CD4-positive, alpha-beta T cell treated with Interleukin-4 for 1 hour (primary cell): ENCODE results near the gene GJD4.
A peak's percentile ranks its signal among the peaks of the same experiment; 100 is the strongest.

Source experiments
- DNase-seq, 2 donors: peaks; one replicate each; pipeline ENCODE4 v3.0.0-alpha.2; 2020 to 2022

The GJD4 gene, protein sequence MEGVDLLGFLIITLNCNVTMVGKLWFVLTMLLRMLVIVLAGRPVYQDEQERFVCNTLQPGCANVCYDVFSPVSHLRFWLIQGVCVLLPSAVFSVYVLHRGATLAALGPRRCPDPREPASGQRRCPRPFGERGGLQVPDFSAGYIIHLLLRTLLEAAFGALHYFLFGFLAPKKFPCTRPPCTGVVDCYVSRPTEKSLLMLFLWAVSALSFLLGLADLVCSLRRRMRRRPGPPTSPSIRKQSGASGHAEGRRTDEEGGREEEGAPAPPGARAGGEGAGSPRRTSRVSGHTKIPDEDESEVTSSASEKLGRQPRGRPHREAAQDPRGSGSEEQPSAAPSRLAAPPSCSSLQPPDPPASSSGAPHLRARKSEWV

GRCh38 chr10:35605191-35605590, at the start of gene GJD4:
Gene GJD4 (plus strand): TSS chr10:35605341. CDS start chr10:35605568, 227 bp downstream.
- no peak for DNase-seq

DNA sequence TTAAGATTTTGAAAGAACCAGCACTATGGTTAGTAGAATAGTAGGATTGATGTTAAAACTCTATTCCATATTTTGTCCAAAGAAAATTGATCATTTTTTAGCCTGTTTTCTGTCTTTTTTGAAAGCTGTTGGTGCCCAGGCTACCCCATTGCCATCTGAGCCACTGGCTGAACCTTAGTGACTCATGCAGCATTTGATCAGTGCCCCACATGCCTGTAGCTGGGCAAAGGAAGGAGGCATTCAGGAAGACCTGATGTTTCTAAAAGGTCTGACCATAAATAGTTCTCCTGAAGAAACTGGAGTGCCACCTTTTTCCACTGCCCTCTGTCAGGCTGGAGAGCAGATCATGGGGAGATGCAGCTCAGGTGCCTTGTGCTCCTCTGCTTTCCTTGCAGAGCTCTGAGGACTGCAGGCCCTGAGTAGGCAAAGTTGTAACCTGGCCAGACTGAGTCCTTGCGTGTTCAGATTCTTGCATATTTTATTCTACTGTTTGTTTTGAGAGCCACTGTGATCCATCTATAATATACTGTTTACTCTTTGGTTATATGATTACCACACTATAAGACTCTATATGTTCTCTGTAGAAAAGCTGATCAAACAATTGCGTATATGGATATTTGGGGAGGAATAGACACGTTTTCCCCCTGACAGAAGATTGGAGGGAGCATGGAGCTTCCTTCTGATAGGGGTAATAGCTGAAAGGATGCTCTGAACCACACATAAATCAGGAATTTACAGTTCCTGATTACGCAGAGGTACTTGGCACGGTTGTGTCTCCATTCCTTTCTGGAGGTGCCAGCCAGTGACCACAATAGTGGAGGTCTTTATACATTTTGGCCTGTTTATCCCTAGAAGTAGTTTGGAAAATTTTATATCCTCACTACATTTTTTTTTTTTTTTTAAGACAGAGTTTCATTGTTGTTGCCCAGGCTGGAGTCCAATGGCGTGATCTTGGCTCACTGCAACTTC, 48.9 kb upstream of the GJD4 start:
- DNase-seq, result no peak

GRCh38 chr10:35558276-35558675, 46.9 kb upstream of the GJD4 start:
- DNase-seq, result no peak

GRCh38 chr10:35559416-35559815, 45.7 kb upstream of the GJD4 start:
- no peak for DNase-seq

- DNase-seq, result no peak
Measured at GRCh38 chr10:35561715-35562114, 43.4 kb upstream of the GJD4 start.

DNA sequence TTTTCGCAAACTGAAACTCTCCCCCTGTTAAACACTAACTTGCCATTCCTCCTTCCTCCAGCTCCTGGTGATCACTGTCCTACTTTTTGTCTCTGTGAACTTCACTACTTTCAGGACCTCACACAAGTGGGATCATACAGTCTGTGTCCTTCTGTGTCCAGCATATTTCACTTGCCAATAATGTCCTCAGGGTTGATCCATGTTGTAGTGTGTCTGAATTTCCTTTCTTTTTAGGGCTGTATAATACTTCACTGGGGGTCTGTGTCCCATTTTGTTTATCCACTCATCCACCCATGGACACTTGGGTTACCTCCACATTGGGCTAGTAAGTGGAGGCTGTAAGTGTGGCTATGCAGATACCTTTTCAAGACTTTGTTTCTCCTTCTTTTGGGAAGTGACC, 42.7 kb upstream of the GJD4 start:
- DNase-seq, result no peak

DNA sequence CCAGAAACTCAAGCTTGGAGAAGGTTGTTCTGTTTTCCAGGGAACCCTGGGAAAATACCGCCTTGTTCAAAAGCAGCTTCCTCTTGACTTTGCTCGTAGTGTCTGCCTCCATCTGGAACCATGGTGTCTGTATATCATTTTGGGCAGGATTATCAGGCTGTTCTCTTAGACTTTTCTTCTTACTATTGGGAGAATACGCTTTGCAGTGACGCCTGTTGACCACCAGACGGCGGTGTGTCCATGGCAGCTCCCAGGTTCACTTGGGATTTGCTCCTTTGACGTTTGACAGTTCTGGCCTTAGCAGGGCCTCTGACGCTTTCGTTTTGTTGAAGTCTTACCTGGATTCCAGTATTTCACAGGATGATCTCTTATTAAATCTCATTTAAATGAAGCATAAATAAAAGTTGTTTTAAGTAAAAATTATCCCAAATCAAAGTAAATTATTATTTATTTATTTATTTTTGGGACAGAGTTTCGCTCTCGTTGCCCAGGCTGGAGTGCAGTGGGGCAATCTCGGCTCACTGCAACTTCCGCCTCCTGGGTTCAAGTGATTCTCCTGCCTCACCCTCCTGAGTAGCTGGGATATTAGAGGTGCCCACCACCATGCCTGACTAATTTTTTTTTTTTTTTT, 41.8 kb upstream of the GJD4 start:
- DNase-seq, result peak; percentile 41 to 51

DNA sequence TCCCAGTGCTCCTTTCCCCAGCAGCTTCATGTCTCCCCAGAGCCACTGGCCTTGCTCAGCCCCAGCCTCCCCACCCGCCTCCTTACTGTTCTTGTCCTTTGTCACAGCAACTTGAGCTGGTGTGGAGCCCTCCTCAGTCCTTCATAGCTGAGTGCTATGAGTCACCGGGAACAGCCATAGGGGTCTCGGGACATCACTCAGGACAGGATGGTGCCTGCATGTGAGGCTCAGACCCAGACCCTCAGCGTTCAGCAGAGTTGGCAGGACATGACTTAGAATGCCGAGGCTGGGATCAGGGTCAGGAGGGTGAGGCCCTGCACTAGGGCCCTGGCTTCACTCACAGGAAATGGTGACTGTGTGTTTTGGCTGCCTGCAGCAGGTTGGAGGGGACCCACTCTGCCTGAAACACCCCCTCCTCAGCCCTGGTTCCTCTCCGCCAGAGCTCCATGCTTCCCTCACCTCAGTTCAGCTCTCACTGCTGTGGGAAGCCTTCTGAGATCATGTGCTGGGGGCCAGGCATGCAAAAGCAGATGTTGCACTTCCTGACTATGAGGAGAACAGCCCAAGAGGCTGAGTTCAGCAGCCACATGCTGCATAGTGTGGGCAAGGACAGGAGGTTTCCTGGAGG, 40.7 kb upstream of the GJD4 start:
- peak in 1 of 2 donors; percentile 16 for DNase-seq

DNA sequence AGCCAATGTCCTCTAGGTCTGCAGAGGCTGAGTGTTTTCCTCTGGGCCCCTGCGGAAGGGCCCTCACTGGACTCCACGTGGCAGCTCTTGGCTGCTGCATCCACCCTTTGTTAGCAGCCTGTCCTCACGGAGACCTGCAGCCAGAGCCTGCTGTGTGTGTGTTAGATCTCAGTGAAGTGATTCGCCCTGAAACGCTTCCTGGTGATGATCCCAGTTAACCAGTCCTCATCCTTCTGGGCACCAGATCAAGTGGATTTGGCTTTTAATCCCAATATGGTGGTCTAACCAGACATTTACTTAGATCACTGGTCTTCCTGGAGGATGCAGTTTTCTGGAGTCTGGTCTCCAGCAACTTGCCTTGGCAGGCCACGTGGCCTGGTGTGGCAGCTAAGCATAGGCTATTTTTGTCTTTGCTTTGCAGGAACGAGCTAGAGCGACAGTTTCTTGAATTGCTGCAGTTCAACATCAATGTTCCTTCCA, 39.5 kb upstream of the GJD4 start:
- no peak for DNase-seq

DNA sequence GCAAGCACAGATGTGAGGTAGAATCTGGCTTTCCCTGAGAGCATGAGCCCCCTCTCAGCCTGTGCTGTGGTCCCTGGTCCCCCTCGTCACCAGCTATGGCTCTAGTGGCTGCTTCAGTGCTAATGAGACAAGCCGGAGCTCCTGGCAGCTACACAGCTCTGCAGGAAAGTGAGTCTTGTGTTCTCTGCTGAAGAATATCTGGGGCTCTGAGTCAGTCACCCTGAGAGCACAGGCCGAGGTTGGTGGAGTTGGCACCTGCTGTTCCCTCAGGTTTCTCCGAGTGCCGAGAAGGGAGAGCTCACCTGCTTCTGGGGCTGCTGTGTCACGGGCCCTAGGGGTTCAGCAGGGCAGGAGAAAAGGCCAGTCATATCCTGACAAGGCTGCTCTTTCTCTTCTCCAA, 37.2 kb upstream of the GJD4 start:
- DNase-seq, result no peak

DNA sequence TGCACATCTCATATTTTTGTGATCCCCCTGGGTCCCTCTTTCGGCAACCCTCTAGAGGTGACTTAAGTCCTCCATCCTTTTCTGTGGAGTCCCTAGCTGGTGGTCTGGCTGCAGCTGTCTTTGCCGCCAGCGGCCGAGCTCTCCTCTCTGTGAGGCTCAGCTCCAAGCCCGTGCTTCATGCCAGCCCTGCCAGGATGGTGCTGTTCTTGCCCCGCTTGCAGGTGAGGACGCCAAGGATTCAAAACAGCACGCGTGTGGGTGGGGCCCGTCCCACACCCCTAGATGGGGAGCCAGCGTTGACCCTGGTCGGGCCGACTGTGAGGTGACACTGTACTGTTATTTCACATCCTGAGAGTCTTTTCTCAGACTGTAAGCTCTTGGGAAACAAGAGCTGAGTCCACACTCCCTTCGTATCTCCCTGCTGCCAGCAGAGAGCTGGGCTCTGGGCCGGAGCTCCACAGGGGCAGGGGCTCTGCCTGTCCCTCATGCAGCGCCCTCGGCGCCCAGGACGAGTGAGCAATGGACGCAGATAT, 36.6 kb upstream of the GJD4 start:
- no peak for DNase-seq

- DNase-seq, result no peak
Measured at GRCh38 chr10:35569111-35569707, 35.9 kb upstream of the GJD4 start.

- no peak for DNase-seq
Measured at GRCh38 chr10:35569836-35570235, 35.3 kb upstream of the GJD4 start.

- no peak for DNase-seq
Measured at GRCh38 chr10:35570397-35570796, 34.7 kb upstream of the GJD4 start.

GRCh38 chr10:35572583-35572982, 32.6 kb upstream of the GJD4 start:
- no peak for DNase-seq

GRCh38 chr10:35573796-35574195, 31.3 kb upstream of the GJD4 start:
- no peak for DNase-seq

DNA sequence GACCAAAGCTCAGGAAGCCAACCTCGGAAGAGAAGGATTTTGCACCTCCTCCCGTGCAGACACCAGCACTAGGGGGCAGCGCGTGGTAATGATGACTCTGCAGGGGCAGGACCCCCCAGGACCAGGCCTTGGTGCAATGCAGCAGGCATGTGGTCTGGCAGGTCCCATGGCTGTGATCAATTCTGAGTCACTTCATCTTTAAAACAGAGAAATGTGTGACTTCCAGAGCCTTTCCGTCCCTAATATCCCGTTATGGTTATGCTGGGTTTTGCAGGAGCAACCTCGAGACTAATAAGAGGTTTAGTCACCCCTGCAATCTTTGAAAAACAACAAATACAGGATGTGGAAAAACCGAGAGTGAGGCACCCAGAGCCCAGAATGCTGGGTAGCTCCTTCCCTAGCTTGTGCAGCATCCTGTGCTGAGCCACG, 30.2 kb upstream of the GJD4 start:
- DNase-seq, result no peak

- no peak for DNase-seq
Measured at GRCh38 chr10:35575640-35576039, 29.5 kb upstream of the GJD4 start.

- no peak for DNase-seq
Measured at GRCh38 chr10:35576730-35577129, 28.4 kb upstream of the GJD4 start.

- DNase-seq, result no peak
Measured at GRCh38 chr10:35577926-35578617, 27.1 kb upstream of the GJD4 start.

DNA sequence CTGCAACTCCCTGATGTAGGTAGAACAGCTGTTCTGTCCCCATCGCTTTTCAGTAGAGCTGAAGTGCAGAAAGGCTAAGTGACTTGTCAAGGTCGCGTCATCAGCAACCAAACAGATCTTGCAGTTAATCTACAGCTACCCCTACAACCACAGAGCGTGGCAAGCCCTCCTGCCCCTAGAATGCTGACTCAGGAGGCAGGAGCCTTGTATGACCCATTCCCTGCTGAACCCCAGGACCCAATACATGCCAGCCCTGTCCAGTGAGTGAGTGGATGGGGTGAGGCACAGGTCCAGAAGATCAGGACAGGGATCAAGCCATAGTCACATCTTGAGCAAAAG, 26.6 kb upstream of the GJD4 start:
- no peak for DNase-seq

DNA sequence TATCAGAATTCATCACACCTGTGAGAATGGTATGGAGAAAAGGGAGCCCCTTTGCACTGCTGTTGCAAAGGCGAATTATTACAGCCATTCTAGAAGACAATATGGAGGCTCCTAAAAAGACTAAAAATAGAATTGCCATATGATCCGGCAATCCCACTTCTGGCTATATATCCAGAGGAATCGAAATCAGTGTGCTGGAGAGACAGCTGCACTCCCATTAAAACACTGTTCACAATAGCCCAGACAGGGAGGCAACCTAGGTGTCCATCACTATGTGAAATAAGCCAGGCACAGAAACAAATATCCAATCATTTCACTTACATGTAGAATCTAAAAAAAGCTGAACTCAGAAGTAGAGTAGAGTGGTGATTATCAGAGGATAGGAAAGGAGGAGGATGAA, 26.0 kb upstream of the GJD4 start:
- DNase-seq, result no peak
